Measurements from ENCODE around the gene AGPS. TPM values are rescaled to one million over a fixed set of nuclear protein-coding genes. Genes with fewer than 3 reads are reported as not detected.
A peak's percentile ranks its signal among the peaks of the same experiment; 100 is the strongest.

The AGPS gene
- total and polyA plus RNA-seq, 2 of the 13 experiments (the other 11 are each of a cell fraction or from before 2014, with no cell fraction given) = 39.4 to 99.0 TPM

GRCh38 chr2:177552422-177553175 lies 160.0 kb downstream of the AGPS start (continued):
- TF ChIP-seq SKIL (CRISPR knock-in tag; IDR thresholded peaks at IDR 0.05; ENCODE audit: borderline replicate concordance) (no peak), KDM5A (IDR thresholded peaks at IDR 0.05; ENCODE audit: borderline replicate concordance, low read length) (peak; percentile 83; the same call in 1 of the 2 replicates), KLF11 (CRISPR knock-in tag; IDR thresholded peaks at IDR 0.05) (no peak), ZNF562 (CRISPR knock-in tag; IDR thresholded peaks at IDR 0.05; ENCODE audit: borderline replicate concordance) (no peak), KAT7 (CRISPR knock-in tag; IDR thresholded peaks at IDR 0.05; ENCODE audit: borderline replicate concordance) (no peak; the same call in 1 of the 2 replicates), ETV5 (CRISPR knock-in tag; IDR thresholded peaks at IDR 0.05; ENCODE audit: borderline replicate concordance) (peak; percentile 67; the same call in 1 of the 2 replicates), SP1 (IDR thresholded peaks at IDR 0.05) (no peak), SP1 (CRISPR knock-in tag; IDR thresholded peaks at IDR 0.05) (0 out of 2 replicates have a peak, but pooled peaks have one; percentile 12), ZBTB43 (CRISPR knock-in tag; conservative IDR thresholded peaks at IDR 0.05) (no peak), ZNF441 (CRISPR knock-in tag; IDR thresholded peaks at IDR 0.05; ENCODE audit: borderline replicate concordance) (peak; percentile 15; the same call in 1 of the 2 replicates), XRCC5 (optimal IDR thresholded peaks at IDR 0.05; ENCODE audit: low read length) (peak; percentile 55), ASH2L (IDR thresholded peaks at IDR 0.05; ENCODE audit: insufficient read length, low read depth, low read length) (peak; percentile 90), CSRNP1 (CRISPR knock-in tag; IDR thresholded peaks at IDR 0.05) (no peak; the same call in 1 of the 2 replicates), MLXIP (CRISPR knock-in tag; IDR thresholded peaks at IDR 0.05; ENCODE audit: borderline replicate concordance) (no peak), PAX8 (CRISPR knock-in tag; IDR thresholded peaks at IDR 0.05; ENCODE audit: borderline replicate concordance) (0 out of 2 replicates have a peak, but pooled peaks have one; percentile 36), UBTF (CRISPR knock-in tag; IDR thresholded peaks at IDR 0.05) (peak; percentile 87)
